NCI-H2107 (cell line): ENCODE data around the gene RHD.
A peak's percentile ranks its signal among the peaks of the same experiment; 100 is the strongest.
"Not testable (repeated sequence)": the region's sequence is repeated elsewhere in the genome, so short reads cannot be mapped to it uniquely, and the experiment has no call there.

Experiments
- DNase-seq: peaks from one replicate; lab custom pipeline; 2025; lab: John Stamatoyannopoulos, UW

RHD gene

DNA sequence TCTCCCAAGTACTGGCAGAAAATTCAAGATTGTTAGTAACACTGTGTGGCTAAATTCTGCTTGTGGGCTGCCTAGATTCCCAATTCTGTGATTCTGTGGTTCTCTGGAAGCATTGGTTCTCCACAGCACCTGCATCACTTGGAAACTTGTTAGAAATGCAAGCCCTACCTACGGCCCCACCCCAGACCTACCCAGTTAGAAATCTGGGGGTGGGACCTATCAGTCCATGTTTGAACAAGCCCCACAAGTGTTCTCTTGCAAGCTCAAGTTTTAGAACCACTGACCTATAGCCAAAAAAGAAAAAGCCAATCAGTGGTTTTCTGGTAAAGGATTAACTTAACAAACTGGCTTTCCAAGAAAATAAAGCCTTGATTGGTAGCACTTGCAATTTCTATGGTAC is 35.9 kb downstream of the RHD start:
- DNase-seq, result not testable (repeated sequence)

DNA sequence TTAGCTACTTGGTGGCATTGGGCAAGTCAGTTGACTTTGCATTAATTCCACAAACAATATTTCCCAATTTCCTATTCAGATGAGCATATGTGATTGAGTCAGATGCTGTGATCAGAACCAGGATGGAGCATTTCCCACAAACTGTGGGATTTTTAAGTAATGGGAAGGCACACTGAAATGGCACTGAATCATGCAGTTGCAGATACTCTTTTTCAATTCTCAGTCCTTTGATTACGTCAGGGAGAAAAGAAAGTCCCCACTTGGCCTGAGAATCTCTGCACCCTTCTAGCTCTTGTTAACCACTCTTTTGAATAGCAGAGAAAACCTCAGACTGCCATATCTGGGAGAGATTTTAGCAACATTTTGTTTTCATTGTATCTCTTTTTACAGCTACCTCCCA is 36.8 kb downstream of the RHD start:
- not testable (repeated sequence) for DNase-seq

DNA sequence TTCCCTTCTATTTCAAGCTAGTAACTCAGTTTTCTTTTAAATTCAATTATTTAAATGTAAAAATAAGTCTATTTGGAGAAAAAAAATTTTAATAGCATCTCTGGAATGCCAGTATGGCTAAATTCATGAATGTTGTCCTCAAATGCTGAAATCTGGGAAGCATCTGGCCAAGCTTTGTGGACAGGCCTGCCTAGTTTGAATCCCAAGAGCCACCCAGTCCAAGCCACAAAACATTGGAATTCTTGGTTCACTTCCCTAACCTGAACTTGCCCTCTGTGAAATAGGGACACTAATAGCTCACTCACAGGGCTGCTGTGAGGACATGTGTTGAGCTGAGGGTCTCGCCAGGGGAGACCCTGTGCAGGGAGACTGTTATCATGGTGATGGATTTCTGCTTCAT is 37.2 kb downstream of the RHD start:
- not testable (repeated sequence) for DNase-seq

DNA sequence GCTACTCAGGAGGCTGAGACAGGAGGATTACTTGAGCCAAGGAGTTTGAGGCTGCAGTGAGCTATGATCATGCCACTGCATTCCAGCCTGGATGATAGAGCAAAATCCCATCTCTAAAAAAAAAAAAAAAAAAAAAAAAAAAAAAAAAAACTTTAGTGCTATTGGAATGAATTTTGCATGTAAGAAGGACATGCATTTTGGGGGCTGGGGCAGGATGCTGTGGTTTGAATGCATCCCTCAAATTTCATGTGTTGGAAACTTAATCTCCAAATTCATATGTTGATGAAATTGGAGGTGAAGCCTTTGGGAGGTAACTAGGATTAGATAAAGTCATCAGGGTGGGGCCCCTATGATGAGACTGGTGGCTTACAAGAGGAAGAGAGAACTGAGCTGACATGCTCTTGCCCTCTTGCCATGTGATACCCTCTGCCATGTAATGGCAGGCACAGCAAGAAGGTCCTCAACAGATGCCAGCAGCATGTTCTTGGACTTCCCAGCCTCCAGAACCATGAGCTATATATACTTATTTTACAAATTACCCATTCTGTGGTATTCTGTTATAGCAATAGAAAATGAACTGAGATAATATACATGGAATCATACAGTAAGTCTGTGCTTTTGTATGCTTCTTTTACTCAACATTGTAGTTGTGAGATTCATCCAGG is 40.6 kb downstream of the RHD start:
- DNase-seq, result not testable (repeated sequence)

DNA sequence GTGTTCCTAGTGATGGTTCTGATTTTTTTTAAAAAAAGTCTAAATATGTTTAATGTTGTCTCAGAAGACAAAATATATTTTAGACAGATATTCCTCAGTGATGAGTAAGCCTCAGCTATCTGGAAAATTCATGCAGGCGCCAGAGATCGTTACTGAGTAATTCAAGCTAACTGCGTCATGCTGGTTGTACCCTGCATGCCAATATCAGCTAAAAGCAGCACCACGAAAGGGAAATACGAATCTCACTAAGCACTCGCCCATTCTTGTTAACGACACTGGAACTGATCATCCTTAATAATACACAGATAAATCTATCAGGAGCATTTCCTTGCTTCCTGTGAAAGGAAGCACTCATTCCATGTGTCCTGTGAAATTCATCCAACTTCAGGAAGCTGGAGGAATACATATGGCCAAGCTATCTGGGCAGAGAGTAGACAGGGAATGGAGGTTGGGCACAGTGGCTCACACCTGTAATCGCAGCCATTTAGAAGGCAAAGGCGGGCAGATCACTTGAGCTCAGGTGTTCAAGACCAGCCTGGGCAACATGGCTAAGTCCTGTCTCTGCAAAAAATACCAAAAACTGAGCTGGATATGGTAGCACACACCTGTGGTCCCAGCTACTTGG is 48.1 kb downstream of the RHD start:
- not testable (repeated sequence) for DNase-seq

DNA sequence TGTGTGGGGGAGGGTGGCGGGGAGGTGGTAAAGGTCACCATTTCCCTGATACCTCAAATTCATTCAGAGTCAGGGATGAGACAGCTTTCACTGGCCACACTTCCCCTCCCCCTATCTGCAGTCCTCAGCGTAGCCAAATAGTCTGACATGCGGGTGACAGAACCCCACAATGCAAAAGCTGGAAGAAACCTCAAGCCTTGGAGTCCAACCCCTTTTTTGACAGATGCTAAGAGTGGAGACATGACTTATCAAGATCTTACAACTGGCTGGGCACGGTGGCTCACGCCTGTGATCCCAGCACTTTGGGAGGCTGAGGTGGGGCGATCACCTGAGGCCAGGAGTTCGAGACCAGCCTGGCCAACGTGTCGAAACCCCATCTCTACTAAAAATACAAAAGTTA is 49.8 kb downstream of the RHD start:
- not testable (repeated sequence) for DNase-seq

DNA sequence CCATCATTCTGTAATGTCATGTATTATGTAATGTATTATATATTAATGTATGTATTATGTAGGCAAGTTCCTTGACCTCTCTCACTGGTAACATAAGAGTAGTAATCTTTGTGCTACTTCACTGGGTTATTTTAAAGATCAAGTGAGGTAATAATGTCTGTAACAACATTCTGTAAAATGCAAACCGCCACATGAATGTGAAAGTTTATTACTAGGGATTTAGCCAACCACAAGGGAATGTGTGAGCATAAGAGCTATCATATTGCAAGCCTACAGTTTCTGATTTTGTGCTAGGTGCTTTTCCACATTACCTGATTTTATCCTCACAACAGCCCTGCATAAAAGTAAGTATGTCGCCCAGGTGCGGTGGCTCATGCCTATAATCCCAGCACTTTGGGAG is 52.1 kb downstream of the RHD start:
- DNase-seq, result not testable (repeated sequence)

DNA sequence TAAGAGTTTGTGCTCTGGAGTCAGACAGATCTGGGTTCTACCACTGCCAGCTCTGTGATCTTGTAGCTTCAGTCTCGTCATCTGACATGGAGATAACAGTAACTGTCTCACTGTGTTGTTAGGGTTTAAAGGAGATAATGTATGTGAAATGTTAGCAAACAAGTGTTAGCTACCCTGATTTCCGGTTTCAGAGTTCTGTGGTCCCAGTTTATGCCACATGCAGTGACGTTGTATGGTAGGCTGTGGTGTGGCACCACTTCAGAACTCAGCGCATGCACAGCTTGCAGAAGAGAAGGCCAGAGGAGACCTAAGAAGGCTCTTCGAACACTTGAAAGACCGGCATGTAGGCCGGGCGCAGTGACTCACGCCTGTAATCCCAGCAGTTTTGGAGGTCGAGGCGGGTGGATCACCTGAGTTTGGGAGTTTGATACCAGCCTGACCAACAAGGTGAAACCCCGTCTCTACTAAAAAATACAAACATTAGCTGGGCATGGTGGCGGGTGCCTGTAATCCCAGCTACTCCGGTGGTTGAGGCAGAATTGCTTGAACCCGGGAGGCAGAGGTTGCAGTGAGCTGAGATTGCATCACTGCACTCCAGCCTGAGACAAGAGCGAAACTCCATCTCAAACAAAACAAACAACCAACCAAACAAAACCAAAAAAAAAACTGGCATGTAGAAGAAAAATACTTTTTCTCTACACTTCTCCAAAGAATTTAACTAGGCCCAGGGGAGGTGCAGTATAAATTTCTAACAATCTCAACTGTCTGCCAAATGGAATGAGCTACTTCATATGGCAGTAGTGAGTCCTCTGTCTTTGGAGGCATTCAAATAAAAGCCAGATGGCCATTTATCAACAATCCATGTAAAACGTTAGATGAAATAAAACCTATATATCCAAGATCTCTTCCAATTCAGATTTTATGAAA is 55.8 kb downstream of the RHD start:
- DNase-seq, result not testable (repeated sequence)

DNA sequence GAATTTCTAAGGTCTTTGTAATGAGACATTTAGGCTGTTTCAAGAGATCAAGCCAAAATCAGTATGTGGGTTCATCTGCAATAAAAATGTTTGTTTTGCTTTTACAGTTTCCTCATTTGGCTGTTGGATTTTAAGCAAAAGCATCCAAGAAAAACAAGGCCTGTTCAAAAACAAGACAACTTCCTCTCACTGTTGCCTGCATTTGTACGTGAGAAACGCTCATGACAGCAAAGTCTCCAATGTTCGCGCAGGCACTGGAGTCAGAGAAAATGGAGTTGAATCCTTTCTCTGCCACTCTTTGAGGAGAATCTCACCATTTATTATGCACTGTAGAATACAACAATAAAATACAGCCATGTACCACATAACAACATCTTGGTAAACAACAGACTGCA is 56.5 kb downstream of the RHD start:
- DNase-seq, result not testable (repeated sequence)

DNA sequence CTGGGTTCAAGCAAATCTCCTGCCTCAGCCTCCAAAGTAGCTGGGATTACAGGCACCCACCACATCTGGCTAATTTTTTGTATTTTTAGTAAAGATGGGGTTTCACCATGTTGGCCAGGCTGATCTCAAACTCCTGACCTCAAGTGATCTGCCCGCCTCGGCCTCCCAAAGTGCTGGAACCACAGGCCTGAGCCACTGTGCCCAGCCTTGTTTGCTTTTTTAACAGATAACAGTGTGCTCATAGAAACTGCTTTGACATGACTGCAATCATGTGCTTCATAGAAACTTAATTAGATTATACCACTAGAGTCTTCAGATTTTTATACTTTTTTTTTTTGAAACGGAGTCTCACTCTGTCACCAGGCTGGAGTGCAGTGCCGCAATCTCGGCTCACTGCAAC is 57.0 kb downstream of the RHD start:
- not testable (repeated sequence) for DNase-seq

DNA sequence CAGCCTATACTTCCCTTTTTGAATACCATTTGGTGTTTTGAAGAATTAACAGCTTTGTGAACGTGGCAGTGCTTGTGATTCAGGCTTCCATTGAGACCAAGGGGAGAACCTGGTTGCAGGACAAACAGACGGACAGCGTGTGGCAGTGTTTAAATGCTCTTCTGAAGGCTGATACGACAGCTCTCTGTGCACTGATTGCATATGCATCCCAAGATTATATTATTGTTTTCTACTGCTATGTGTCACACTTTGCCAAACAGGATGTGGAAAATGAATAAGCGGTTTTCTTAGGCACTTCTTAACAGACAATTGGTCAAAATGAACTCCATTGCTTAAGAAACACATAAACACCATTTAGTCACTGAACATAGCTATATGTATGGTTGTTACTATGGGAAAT is 57.6 kb downstream of the RHD start:
- DNase-seq, result not testable (repeated sequence)

DNA sequence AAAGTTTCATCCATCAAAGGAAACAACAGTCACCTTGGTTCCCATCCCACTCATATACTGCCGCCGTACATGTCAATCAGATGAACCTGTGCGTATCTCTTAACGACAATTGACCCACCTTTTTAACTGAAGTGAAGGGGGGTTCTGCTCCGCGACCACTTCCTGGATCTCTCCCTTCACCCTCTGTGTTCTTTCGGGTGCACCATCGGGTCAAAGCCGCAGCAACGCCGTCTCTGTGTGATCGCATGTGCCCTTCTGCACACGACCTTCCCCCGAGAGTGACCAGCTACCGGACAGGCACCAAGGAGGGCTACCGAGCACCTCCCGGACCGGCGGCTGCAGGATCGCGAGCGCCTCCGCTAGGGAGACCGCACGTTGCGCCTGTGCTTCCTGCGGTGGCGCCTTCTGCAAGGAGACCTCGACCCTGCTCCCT is 64.6 kb downstream of the RHD start:
- not testable (repeated sequence) for DNase-seq

DNA sequence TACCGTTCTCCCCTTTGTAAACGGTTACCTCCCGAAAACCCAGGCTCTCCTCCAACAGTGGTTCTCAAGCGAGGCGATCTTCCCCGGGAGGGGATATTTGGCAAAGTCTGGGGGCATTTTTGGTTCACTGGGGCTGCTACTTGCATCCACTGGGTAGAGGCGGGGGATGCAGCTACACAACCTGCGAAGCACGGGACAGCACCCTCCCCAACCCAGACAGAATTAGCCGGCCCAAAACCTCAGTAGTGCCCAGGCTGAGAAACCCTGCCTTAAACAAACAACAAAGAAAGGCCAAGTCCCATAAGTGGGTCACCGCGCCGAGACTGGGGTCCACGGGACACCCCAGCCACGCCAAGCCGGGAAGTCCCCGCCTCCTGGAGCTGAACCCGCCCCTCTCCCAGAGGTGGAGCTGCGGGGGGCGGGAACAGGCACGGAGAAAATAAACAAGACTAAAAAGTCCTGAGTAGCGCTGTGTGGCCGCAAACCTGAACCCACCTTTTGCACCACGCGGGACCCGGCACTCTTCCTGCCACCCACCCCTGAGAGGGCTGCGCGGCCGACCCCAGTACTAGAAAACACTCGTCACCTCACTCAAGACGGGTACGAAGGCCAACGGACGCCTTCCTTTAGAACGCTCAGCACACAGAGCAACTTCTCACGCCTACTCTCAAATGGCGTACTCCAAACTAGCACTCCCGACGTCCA is 65.3 kb downstream of the RHD start:
- not testable (repeated sequence) for DNase-seq

DNA sequence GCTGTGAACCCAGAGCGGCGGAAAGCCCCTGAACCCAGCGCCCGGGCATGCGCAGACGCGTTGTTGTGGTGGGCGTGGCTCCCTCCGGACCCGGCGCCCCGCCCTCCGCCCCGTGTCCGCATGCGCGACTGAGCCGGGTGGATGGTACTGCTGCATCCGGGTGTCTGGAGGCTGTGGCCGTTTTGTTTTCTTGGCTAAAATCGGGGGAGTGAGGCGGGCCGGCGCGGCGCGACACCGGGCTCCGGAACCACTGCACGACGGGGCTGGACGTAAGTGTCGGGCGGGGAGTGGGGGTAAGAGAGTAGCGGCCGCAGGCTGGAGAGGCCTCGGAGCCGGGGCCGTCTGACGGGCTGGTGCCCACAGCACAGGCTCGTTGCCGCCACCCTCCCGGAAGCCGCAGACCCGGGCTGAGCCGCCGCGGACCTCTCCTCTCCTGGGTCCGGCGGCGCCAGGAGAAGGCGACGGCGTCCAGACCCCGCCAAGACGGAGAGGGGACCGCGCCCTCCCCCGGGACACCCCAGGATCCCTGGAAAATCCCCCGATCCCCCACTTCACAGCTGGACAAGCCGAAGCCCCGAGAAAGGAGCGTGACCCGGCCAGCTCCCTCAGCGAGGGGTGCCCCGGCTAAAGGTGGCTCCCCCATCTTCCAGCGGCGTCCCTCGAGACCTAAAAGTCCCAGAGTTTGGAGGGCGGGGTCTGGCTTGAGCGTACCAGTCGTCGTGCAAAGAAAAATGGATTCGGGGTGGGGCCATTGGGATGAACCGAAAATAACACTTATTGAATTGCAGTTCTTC is 66.1 kb downstream of the RHD start, which contains the start of gene TMEM50A:
TMEM50A (plus strand) TSS at position 147 of the 794 bp plus-strand sequence. CDS start 2,153 bp downstream, outside the sequence.
- peak; percentile 66 for DNase-seq

DNA sequence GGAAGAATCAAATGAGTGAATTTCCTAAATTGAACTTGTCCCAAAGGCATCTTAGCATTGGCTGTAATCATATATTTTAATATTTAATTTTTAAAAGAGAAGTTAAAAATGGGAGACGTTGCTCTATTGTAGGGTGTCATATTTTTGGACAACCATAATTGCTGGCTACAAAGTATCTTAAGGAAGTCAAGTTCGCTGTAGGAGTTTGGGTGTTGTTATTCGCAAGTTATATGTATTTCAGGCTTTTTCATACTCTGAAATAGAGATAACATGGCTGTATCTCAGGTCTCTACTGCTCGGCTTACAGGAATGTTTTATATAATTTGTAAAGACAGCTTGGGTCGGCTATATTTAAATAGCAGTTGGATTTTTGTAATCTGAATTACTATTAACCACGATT is 66.7 kb downstream of the RHD start:
- DNase-seq, result no peak

DNA sequence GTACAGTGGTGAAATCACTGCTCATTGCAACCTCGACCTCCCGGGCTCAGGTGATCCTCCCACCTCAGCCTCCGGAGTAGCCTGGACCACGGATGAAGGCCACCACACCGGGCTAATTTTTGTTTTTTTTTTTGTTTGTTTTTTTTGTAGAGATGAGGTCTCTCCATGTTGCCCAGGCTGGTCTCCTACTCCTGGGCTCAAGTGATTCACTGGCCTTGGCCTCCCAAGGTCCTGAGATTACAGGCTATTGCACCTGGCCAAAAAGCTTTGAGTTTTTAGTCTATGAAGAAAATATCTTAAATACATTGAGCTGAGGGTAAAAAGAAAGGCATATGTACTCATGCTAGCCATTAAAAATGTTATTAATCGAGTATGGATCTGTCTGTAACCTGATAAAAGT is 69.4 kb downstream of the RHD start:
- DNase-seq, result no peak

DNA sequence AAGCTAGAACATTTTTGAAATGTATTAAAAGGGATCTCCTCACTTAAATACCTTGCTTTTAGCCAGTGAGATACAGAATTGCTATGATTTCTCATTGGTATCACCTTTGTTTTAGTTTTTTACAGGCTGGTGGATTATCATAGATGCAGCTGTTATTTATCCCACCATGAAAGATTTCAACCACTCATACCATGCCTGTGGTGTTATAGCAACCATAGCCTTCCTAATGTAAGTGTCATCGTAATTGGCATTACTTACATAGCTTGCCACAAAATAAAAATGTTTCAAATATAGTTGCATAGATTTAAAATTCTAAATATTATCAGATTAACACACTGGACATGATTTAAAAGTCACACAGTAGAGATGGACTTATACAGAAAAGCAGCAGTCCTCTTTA is 70.5 kb downstream of the RHD start:
- DNase-seq, result no peak

DNA sequence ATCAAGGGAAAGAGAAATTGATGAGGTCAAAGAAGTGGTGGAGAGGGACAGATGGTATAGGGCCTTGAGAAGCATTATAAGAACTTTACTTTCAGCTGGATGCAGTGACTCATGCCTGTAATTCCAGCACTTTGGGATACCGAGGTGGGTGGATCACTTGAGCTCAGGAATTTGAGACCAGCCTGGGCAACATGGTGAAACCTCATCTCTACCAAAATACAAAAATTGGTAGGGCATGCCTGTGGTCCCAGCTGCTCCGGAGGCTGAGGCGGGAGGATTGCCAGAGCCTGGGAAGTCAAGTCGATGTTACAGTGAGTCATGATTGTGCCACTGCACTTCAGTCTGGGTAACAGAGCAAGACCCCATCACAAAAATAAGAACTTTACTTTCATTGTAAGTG is 71.6 kb downstream of the RHD start:
- no peak for DNase-seq

DNA sequence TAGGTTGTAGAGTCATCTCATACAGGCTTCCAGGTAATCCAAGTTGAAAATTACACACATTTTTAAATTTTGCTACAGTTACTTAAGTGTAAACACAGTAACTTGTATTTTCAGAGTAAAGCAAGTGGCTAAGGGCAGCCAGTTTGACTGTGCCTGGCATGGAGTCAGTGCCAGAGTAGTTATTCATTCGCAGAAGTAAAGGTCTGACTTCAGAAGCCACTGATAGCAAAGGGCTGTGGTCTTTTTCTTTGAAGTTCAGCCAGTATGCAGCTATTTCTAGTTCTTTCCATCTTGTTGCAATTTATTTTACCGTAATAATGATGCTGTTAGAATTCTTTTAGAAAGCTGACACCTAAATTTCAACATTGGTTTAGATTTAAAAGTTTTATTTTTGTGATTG is 75.2 kb downstream of the RHD start:
- no peak for DNase-seq

DNA sequence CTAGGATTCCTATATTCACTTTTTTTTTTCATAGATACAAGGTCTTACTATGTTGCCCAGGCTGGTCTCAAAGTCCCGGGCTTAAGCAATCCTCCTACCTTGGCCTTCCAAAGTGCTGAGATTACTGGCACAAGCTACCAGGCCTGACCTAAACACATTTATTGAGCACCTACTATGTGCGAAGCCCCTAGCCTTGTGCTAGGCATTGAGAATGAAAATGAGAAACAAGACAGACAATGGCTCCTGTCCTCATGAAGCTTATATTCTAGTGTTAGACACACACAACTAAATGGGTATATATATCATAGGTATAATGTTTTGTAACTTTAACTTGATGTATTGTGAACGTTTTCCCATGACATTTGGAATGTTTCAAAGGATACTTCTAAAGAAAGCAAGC is 77.3 kb downstream of the RHD start:
- DNase-seq, result no peak

DNA sequence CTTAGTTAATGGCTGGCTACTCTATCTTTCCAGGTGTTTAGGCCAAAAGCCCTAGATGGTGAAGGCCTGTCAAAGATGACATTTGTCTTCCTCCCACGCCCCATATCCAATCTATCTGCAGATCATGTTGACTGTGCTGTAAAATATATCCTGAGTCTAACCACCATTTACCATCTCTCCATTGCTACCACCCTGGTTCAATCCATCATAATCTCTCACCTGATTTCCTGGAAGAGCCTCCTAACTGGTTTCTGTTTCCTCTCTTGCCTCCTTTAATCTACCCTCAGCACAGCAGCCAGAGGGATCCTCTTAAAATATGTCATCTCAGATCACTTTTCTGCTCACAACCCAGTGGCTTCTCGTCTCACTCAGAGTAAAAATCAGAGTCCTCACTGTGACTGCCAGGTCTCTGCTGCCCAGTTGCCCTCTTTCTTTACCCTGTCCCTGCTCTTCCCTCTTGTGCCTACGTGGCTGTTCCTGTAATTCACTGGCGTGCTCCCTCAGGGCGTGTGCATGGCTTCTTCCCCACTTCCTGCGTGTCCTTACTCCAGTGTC is 83.6 kb downstream of the RHD start:
- no peak for DNase-seq
